NCI-H524 treated with DMSO at 0.1 percent for 48 hours (cell line): Measurements from ENCODE around the gene C5orf46.

Experiments used
- DNase-seq: peaks from one replicate; lab custom pipeline; 2025; lab: John Stamatoyannopoulos, UW

Gene C5orf46

GRCh38 chr5:147857302-147858129 is 48.8 kb downstream of the C5orf46 start:
- no peak for DNase-seq

DNA sequence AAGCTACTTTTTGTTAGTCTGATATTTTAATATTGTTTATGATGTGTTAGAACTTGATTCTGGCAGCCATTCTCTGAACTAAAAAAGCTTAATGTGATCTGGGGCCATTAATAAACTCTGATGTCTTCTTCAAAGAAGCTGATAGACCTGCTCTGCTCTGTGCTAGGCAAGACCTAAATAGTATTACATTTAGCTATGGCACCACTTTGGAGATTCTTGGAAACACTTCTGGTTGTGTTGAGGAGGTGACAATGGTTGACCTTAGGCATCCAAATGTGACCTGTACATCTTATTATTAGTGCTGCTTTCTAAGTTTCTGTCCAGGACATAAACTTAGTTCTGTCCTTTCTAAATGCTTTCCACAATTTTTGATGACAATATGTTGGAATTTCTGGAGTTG is 49.5 kb downstream of the C5orf46 start:
- no peak for DNase-seq

DNA sequence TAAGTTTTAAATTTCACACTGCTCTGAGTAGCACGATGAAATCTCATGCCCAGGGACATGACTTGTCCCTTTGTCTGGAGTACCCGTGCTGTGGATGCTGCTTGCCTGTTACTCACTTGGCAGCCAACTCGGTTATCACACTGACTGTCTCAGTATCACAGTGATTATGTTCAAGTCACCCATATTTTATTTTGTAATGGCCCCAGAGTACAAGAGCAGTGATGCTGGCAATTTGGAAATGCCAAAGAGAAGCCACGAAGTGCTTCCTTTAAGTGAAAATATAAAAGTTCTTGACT is 50.6 kb downstream of the C5orf46 start:
- DNase-seq, result no peak

DNA sequence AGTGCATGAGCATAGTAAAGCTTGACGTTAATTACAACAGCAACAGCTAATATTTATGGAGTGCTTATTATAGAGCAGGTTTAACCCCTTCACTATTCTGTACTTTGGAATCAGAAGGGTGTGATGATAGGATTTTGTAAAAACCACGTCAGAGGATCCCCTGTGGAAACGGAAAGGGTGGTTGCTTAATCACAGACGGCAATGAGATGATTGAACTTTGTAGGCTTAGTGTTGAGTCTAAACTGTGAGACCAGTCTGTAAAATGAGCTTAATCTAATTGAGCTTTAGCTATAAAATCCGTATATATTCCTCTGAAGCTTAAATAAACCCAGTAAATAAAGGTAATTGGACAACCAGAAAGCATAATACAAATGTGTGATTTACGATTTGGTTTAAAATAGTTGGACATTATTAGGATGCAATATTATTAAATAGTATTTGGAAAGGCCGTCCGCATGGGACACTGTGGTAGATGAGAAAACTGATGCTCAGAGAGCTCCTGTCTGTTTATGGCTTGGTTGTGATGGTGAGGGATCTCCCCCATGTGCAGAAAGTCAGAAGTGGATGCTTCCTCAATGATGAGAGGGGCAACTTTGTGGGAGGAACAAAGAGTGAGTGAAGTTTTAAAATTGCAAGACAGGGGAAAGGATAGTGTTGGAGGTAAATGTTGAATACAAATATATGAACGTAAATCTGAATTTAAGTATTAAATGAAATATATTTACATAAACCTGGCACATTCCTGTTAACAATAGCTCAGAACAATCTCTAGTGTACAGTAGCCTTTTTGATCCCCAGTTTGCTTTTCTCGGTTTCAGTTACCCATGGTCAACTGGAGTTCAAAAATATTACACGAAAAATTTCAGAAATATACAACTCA is 51.2 kb downstream of the C5orf46 start:
- no peak for DNase-seq

GRCh38 chr5:147854331-147854730 is 52.0 kb downstream of the C5orf46 start:
- DNase-seq, result no peak

GRCh38 chr5:147853372-147853987 is 52.9 kb downstream of the C5orf46 start:
- DNase-seq, result no peak

DNA sequence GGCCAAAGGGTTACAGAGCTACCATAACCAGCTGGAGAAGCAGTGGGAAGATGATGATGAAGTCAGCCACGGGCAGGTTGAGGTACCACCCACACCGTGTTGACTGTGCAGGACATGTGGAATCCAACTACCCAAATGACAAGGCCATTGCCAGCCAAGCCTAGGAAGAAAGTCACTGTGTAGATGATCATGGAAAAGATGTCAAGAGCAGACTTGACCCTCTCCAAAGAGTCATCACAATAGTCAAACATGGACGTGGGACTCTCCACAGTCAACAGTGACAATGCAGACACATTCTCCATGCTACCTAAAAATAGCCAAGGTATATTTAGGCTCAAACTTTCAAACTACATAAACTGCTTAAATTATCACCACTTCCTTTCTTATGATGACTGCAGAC is 54.0 kb downstream of the C5orf46 start:
- no peak for DNase-seq

DNA sequence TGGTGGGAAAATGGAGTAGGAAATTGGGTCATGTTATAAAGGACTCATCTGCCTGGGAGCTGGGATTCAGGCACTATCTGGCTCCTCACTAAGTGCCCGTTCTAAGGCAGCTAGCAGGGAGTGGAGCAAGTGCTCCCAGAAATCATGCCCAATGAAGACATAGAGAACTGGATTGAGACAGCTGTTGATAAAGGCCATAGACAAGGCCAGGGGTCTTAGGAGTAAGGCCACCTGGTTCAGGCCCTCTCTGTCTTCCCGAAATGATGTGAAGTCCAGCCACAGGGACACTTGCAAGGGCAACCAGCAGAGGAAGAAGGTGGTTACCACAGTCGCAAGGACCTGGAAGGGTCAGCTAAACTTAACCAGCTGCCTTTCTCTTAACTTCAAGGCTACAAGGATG is 54.8 kb downstream of the C5orf46 start:
- no peak for DNase-seq

- DNase-seq, result no peak
These were observed 57.1 kb downstream of the C5orf46 start for GRCh38 chr5:147849226-147849625.

DNA sequence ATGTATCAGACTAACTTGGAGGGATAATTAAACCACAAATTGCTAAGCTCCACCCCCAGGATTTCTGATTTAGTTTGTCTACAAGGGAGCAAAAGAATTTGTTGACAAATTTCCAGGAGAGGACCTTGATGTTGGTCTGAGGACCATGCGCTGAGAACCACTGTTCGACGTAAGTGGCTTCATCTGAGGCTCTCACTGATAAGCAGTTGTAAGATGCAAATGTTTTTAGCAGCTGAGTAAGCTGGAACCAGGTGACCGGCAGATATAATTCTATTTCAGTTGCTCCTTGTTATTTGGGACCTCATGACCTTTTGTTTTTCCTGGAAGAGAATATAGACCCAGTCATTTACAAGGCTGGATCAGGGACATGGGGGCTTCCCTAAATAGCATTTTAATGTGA is 60.7 kb downstream of the C5orf46 start:
- no peak for DNase-seq

- DNase-seq, result no peak
These were observed 61.5 kb downstream of the C5orf46 start for GRCh38 chr5:147844846-147845245.

GRCh38 chr5:147842869-147843268 is 63.5 kb downstream of the C5orf46 start:
- DNase-seq, result no peak
